Sigmoid colon (tissue), 7 donors: Measurements from ENCODE around the gene FABP6. TPM values are rescaled to one million over a fixed set of nuclear protein-coding genes. Genes with fewer than 3 reads are reported as not detected.

ENCODE experiments used
- DNase-seq: peaks from one replicate; pipeline ENCODE4 v3.0.0-alpha.2; 2019
- H3K27ac ChIP-seq, 4 donors: fragments of 200-600 bp; sonication (generic); one replicate each; pipeline ENCODE4 v1.5.1; 2016 to 2019; ENCODE audit warnings: mild to moderate bottlenecking in 1 of 4
- H3K27me3 ChIP-seq, 3 donors: fragments of 200-600 bp; sonication (generic); one replicate each; pipeline ENCODE4 v1.5.1; 2019; ENCODE audit warnings: mild to moderate bottlenecking in 1 of 3
- H3K36me3 ChIP-seq, 4 donors: fragments of 200-600 bp; sonication (generic); one replicate each; pipeline ENCODE4 v1.5.1; 2016 to 2019
- H3K4me1 ChIP-seq, 4 donors: fragments of 200-600 bp; sonication (generic); one replicate each; pipeline ENCODE4 v1.5.1; 2017 to 2019
- H3K4me3 ChIP-seq, 4 donors: fragments of 200-600 bp; sonication (generic); one replicate each; pipeline ENCODE4 v1.5.1; 2017 to 2019; ENCODE audit warnings: mild to moderate bottlenecking in 2 of 4, moderate library complexity in 1 of 4
- H3K9me3 ChIP-seq, 4 donors: fragments of 200-600 bp in 3 of 4; sonication (generic) in 3 of 4; one replicate each; pipeline versions ENCODE4 v1.5.1 to v1.6.1; 2013 to 2019
- CTCF ChIP-seq, 4 experiments: fragments of 450-650 bp in 3 of 4; fragments of 200-600 bp in 1 of 4; IDR thresholded peaks; one replicate each; pipeline ENCODE4 v1.5.1; 2016 to 2019; ENCODE audit warnings: antibody characterized with exemption in 4 of 4, mild to moderate bottlenecking in 3 of 4, moderate library complexity in 2 of 4
- EP300 ChIP-seq, 4 donors: sonication (generic); formaldehyde crosslinking; IDR thresholded peaks; one replicate each; pipeline ENCODE4 v1.6.1; 2017; ENCODE audit warnings: antibody characterized with exemption in 4 of 4
- POLR2A ChIP-seq, 2 donors: fragments of 450-650 bp; IDR thresholded peaks; one replicate each; pipeline ENCODE4 v1.6.1; 2016; ENCODE audit warnings: antibody characterized with exemption in 2 of 2, mild to moderate bottlenecking in 2 of 2, moderate library complexity in 2 of 2
- POLR2AphosphoS5 ChIP-seq, 4 donors: sonication (generic); formaldehyde crosslinking; IDR thresholded peaks; one replicate each; pipeline ENCODE4 v1.6.1; 2017; ENCODE audit warnings: antibody characterized with exemption in 4 of 4
- WGBS, 2 donors: extraction: QIAGEN DNeasy Blood & Tissue Kit; methylation state at CpG; one replicate each; pipeline ENCODE4 v1.1.7; 2013; 5-methylcytosine and 5-hydroxymethylcytosine counted together
- intact Hi-C: fragments of 100-400 bp; cut with DNase I; formaldehyde crosslinking; loops from one replicate; pipeline ENCODE4 v1.15.1; 2023
- polyA plus RNA-seq, 3 donors: library from polyadenylated mRNA; stranded (reverse); fragments of 200-250 nt; gene quantifications; one replicate each; pipeline ENCODE4 v1.2.3, GENCODE V29; 2013
- total RNA-seq, 4 donors: library from RNA; depleted of rRNA; stranded (reverse); fragments of >200 nt; gene quantifications; one replicate each; pipeline ENCODE4 v1.1.0, GENCODE V29; 2016
- donor health status: healthy with polysubstance abuse.
- donor health status: Bipolar disorder and iron deficiency.
- donor health status: healthy.

FABP6 gene
- total and polyA plus RNA-seq, 7 donors: 0.50 to 2.1 (median 1.4) TPM; not detected in 4

- Histone ChIP-seq H3K27me3 (no peaks in the 10 kb centered on the region), H3K27ac (no peak overlapping the region), H3K4me3 (no peak overlapping the region), H3K4me1 (no peaks in the 10 kb centered on the region), H3K9me3 (no peaks in the 10 kb centered on the region), H3K36me3 (no peaks in the 10 kb centered on the region)
- no peak for DNase-seq
- TF ChIP-seq EP300 (IDR thresholded peaks at IDR 0.05) (no peak), POLR2A (IDR thresholded peaks at IDR 0.05) (no peak), CTCF (IDR thresholded peaks at IDR 0.05) (no peak)
- WGBS, 2 donors: 91 to 94% methylated on average over 5 of the region's 5 CpGs
- intact Hi-C loops: no loop called here
These were observed 20.9 kb downstream of the FABP6 start for GRCh38 chr5:160250226-160250625.

- TF ChIP-seq CTCF (IDR thresholded peaks at IDR 0.05) (no peak), POLR2AphosphoS5 (IDR thresholded peaks at IDR 0.05) (no peak), EP300 (IDR thresholded peaks at IDR 0.05) (no peak), POLR2A (IDR thresholded peaks at IDR 0.05) (no peak)
- 18 to 60% methylated on average over 2 of the region's 2 CpGs for WGBS, 2 donors
- intact Hi-C loops: no loop called here
These were observed 21.5 kb downstream of the FABP6 start for GRCh38 chr5:160250826-160251225.

GRCh38 chr5:160251406-160252155 lies 22.3 kb downstream of the FABP6 start:
- intact Hi-C loops: no loop called here
- no peak for TF ChIP-seq POLR2AphosphoS5 (IDR thresholded peaks at IDR 0.05)
- TF ChIP-seq POLR2A (IDR thresholded peaks at IDR 0.05): no peak
- TF ChIP-seq CTCF (IDR thresholded peaks at IDR 0.05): no peak
- TF ChIP-seq EP300 (IDR thresholded peaks at IDR 0.05): no peak
- Histone ChIP-seq H3K4me1 (no peaks in the 10 kb centered on the region), H3K27me3 (no peaks in the 10 kb centered on the region), H3K27ac (no peak overlapping the region), H3K4me3 (no peak overlapping the region), H3K9me3 (no peaks in the 10 kb centered on the region), H3K36me3 (no peaks in the 10 kb centered on the region)
- no peak for DNase-seq
- WGBS, 2 donors: 85 to 90% methylated on average over 14 of the region's 14 CpGs

More at GRCh38 chr5:160250826-160251225, 21.5 kb downstream of the FABP6 start:
- Histone ChIP-seq H3K27me3 (no peaks in the 10 kb centered on the region), H3K4me3 (no peak overlapping the region), H3K27ac (no peak overlapping the region), H3K9me3 (no peaks in the 10 kb centered on the region), H3K36me3 (no peaks in the 10 kb centered on the region), H3K4me1 (no peaks in the 10 kb centered on the region)
- no peak for DNase-seq

GRCh38 chr5:160252916-160253315 lies 23.6 kb downstream of the FABP6 start:
- intact Hi-C loops: no loop called here
- Histone ChIP-seq H3K27me3 (no peaks in the 10 kb centered on the region), H3K27ac (no peak overlapping the region), H3K9me3 (no peaks in the 10 kb centered on the region), H3K36me3 (no peaks in the 10 kb centered on the region), H3K4me1 (no peaks in the 10 kb centered on the region), H3K4me3 (no peak overlapping the region)
- WGBS, 2 donors: 91 to 92% methylated on average over 9 of the region's 9 CpGs
- no peak for DNase-seq
- TF ChIP-seq POLR2A (IDR thresholded peaks at IDR 0.05) (no peak), POLR2AphosphoS5 (IDR thresholded peaks at IDR 0.05) (no peak), CTCF (IDR thresholded peaks at IDR 0.05) (no peak), EP300 (IDR thresholded peaks at IDR 0.05) (no peak)

- TF ChIP-seq EP300 (IDR thresholded peaks at IDR 0.05) (no peak), POLR2A (IDR thresholded peaks at IDR 0.05) (no peak), POLR2AphosphoS5 (IDR thresholded peaks at IDR 0.05) (no peak), CTCF (IDR thresholded peaks at IDR 0.05) (no peak)
- DNase-seq: no peak
- Histone ChIP-seq H3K9me3 (no peaks in the 10 kb centered on the region), H3K4me1 (no peaks in the 10 kb centered on the region), H3K27ac (no peak overlapping the region), H3K27me3 (no peaks in the 10 kb centered on the region), H3K36me3 (no peaks in the 10 kb centered on the region), H3K4me3 (no peak overlapping the region)
- intact Hi-C loops: no loop called here
- 92 to 95% methylated on average over 17 of the region's 17 CpGs for WGBS, 2 donors
These were observed 24.1 kb downstream of the FABP6 start for GRCh38 chr5:160253441-160253840.
